ENCODE data around the gene SGF29. TPM values are rescaled to one million over a fixed set of nuclear protein-coding genes. Genes with fewer than 3 reads are reported as not detected.
"Not testable (repeated sequence)": the region's sequence is repeated elsewhere in the genome, so short reads cannot be mapped to it uniquely, and the experiment has no call there.

SGF29 gene
- total RNA-seq, 1 donor from 2014 or later, result 21.6 TPM

- FAIRE-seq; DNase-seq (ENCODE audit: low spot score in 2 of 2): not testable (repeated sequence)
Measured at GRCh38 chr16:28636093-28636823, 82.5 kb downstream of the SGF29 start.

- FAIRE-seq; DNase-seq (ENCODE audit: low spot score in 2 of 2): not testable (repeated sequence)
Measured at GRCh38 chr16:28637765-28638164, 84.0 kb downstream of the SGF29 start, which contains the start of gene NPIPB8. TSS of gene NPIPB8 (plus strand) at chr16:28638065. CDS start at chr16:28638361, 296 bp downstream.

- not testable (repeated sequence) for FAIRE-seq; DNase-seq (ENCODE audit: low spot score in 2 of 2)
Measured at GRCh38 chr16:28638359-28638758, 84.6 kb downstream of the SGF29 start.

GRCh38 chr16:28639959-28640358 is 86.2 kb downstream of the SGF29 start:
- DNase-seq (ENCODE audit: low spot score in 2 of 2); FAIRE-seq: not testable (repeated sequence)

Other genes with a start within 250 kb of the SGF29 start
- gene NPIPB6, start 190.4 kb upstream of the SGF29 start, total RNA-seq, result 0.82 TPM
- 121 TPM for gene EIF3CL, start 150.1 kb upstream of the SGF29 start, total RNA-seq
- not detected for gene NPIPB7, start 81.6 kb upstream of the SGF29 start, total RNA-seq
- gene CLN3, start 61.8 kb upstream of the SGF29 start, total RNA-seq, result 12.6 TPM
- gene APOBR, start 59.3 kb upstream of the SGF29 start, total RNA-seq, result under 0.01 TPM
- gene IL27, start 47.1 kb upstream of the SGF29 start, total RNA-seq, result not detected
- under 0.01 TPM for gene NUPR1, start 14.9 kb upstream of the SGF29 start, total RNA-seq
- 0.41 TPM for gene SULT1A2, start 43.1 kb downstream of the SGF29 start, total RNA-seq
- 5.7 TPM for gene SULT1A1, start 56.1 kb downstream of the SGF29 start, total RNA-seq
- gene NPIPB8, start 84.1 kb downstream of the SGF29 start, total RNA-seq, result not detected
- 207 TPM for gene EIF3C, start 157.5 kb downstream of the SGF29 start, total RNA-seq
- 2.4 TPM for gene NPIPB9, start 197.9 kb downstream of the SGF29 start, total RNA-seq